HL-60 (cell line): ENCODE results near the gene DRG1.

Source experiments
- GABPA ChIP-seq: IDR thresholded peaks from 2 replicates; pipeline ENCODE4 v1.6.1; 2012; ENCODE audit warnings: low read depth
- SPI1 ChIP-seq: IDR thresholded peaks from 2 replicates; pipeline ENCODE4 v1.6.1; 2012; ENCODE audit warnings: low read depth, mild to moderate bottlenecking, borderline replicate concordance
- TF ChIP-seq, protein P1 (sequence below): IDR thresholded peaks from one replicate; pipeline ENCODE4 v1.5.1; 2011; ENCODE audit warnings: low read length, control low read depth, inconsistent platforms; ENCODE audit not compliant: insufficient read depth
- TF ChIP-seq, protein P2 (sequence below): IDR thresholded peaks from 2 replicates; pipeline ENCODE4 v1.6.1; 2012; ENCODE audit warnings: low read depth; ENCODE audit not compliant: insufficient replicate concordance

DNA sequence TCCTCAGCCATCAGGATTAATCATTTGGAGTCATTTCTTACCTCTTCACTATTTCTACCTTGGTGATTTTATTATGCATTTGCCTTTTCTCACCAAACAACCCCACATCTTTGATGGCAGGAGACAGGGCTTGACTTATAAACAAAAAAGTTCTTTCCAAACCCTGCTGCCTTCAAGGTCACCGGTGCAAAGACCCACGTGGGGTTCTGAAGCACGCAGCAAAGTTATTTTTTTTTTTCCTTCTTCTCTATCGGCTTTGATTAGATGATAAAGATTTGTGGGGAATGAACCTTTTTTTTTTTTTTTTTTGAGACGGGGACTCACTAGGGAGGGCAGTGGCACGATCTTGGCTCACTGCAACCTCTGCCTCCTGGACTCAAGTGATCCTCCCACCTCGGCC is 44.1 kb downstream of the DRG1 start:
- TF ChIP-seq, protein P1, sequence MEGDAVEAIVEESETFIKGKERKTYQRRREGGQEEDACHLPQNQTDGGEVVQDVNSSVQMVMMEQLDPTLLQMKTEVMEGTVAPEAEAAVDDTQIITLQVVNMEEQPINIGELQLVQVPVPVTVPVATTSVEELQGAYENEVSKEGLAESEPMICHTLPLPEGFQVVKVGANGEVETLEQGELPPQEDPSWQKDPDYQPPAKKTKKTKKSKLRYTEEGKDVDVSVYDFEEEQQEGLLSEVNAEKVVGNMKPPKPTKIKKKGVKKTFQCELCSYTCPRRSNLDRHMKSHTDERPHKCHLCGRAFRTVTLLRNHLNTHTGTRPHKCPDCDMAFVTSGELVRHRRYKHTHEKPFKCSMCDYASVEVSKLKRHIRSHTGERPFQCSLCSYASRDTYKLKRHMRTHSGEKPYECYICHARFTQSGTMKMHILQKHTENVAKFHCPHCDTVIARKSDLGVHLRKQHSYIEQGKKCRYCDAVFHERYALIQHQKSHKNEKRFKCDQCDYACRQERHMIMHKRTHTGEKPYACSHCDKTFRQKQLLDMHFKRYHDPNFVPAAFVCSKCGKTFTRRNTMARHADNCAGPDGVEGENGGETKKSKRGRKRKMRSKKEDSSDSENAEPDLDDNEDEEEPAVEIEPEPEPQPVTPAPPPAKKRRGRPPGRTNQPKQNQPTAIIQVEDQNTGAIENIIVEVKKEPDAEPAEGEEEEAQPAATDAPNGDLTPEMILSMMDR: no peak
- TF ChIP-seq, protein P2, sequence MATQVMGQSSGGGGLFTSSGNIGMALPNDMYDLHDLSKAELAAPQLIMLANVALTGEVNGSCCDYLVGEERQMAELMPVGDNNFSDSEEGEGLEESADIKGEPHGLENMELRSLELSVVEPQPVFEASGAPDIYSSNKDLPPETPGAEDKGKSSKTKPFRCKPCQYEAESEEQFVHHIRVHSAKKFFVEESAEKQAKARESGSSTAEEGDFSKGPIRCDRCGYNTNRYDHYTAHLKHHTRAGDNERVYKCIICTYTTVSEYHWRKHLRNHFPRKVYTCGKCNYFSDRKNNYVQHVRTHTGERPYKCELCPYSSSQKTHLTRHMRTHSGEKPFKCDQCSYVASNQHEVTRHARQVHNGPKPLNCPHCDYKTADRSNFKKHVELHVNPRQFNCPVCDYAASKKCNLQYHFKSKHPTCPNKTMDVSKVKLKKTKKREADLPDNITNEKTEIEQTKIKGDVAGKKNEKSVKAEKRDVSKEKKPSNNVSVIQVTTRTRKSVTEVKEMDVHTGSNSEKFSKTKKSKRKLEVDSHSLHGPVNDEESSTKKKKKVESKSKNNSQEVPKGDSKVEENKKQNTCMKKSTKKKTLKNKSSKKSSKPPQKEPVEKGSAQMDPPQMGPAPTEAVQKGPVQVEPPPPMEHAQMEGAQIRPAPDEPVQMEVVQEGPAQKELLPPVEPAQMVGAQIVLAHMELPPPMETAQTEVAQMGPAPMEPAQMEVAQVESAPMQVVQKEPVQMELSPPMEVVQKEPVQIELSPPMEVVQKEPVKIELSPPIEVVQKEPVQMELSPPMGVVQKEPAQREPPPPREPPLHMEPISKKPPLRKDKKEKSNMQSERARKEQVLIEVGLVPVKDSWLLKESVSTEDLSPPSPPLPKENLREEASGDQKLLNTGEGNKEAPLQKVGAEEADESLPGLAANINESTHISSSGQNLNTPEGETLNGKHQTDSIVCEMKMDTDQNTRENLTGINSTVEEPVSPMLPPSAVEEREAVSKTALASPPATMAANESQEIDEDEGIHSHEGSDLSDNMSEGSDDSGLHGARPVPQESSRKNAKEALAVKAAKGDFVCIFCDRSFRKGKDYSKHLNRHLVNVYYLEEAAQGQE: no peak
- TF ChIP-seq SPI1: no peak
- TF ChIP-seq GABPA: no peak
